ENCODE results near the gene CCNL1.

The CCNL1 gene

GRCh38 chr3:157145606-157146322 lies 14.2 kb downstream of the CCNL1 start:
- no peak for DNase-seq (ENCODE audit: low read depth)

GRCh38 chr3:157142315-157142714 lies 17.6 kb downstream of the CCNL1 start:
- DNase-seq (ENCODE audit: low read depth) = no peak

- no peak for DNase-seq (ENCODE audit: low read depth)
These were observed 19.9 kb downstream of the CCNL1 start for GRCh38 chr3:157139938-157140534.

- no peak for DNase-seq (ENCODE audit: low read depth)
These were observed 23.1 kb downstream of the CCNL1 start for GRCh38 chr3:157136647-157137387.

- DNase-seq (ENCODE audit: low read depth) = no peak
These were observed 24.1 kb downstream of the CCNL1 start for GRCh38 chr3:157135671-157136396.

- DNase-seq (ENCODE audit: low read depth) = no peak
These were observed 25.2 kb downstream of the CCNL1 start for GRCh38 chr3:157134620-157135191.

GRCh38 chr3:157133434-157134320 lies 26.3 kb downstream of the CCNL1 start:
- DNase-seq (ENCODE audit: low read depth) = no peak

- no peak for DNase-seq (ENCODE audit: low read depth)
These were observed 27.0 kb downstream of the CCNL1 start for GRCh38 chr3:157132936-157133335.

GRCh38 chr3:157132341-157132740 lies 27.6 kb downstream of the CCNL1 start:
- DNase-seq (ENCODE audit: low read depth) = no peak

GRCh38 chr3:157131861-157132260 lies 28.1 kb downstream of the CCNL1 start:
- no peak for DNase-seq (ENCODE audit: low read depth)

- DNase-seq (ENCODE audit: low read depth) = peak; percentile 62
These were observed 29.3 kb downstream of the CCNL1 start for GRCh38 chr3:157130467-157131251.

GRCh38 chr3:157129803-157130466 lies 30.0 kb downstream of the CCNL1 start:
- no peak for DNase-seq (ENCODE audit: low read depth)

GRCh38 chr3:157128771-157129681 lies 30.9 kb downstream of the CCNL1 start:
- no peak for DNase-seq (ENCODE audit: low read depth)

GRCh38 chr3:157127831-157128767 lies 31.8 kb downstream of the CCNL1 start:
- peak; percentile 57 for DNase-seq (ENCODE audit: low read depth)

- no peak for DNase-seq (ENCODE audit: low read depth)
These were observed 32.7 kb downstream of the CCNL1 start for GRCh38 chr3:157127268-157127667.

GRCh38 chr3:157126365-157126764 lies 33.6 kb downstream of the CCNL1 start:
- DNase-seq (ENCODE audit: low read depth) = no peak

- no peak for DNase-seq (ENCODE audit: low read depth)
These were observed 34.8 kb downstream of the CCNL1 start for GRCh38 chr3:157125101-157125500.

- DNase-seq (ENCODE audit: low read depth) = no peak
These were observed 36.3 kb downstream of the CCNL1 start for GRCh38 chr3:157123621-157124020.
